Parathyroid adenoma (tissue), 2 donors: Measurements from ENCODE around the gene MATN3.

Experiments used
- H2AFZ ChIP-seq: fragments of 300-600 bp; sonication (generic); one replicate; pipeline ENCODE4 v1.7.0; 2017; ENCODE audit warnings: antibody characterized with exemption, mild to moderate bottlenecking
- H3K27ac ChIP-seq: fragments of 300-600 bp; sonication (generic); one replicate; pipeline ENCODE4 v1.7.0; 2017
- H3K27me3 ChIP-seq: fragments of 300-600 bp; sonication (generic); one replicate; pipeline ENCODE4 v1.7.0; 2017; ENCODE audit warnings: low read length; ENCODE audit not compliant: control insufficient read depth, insufficient read depth
- H3K36me3 ChIP-seq: fragments of 300-600 bp; sonication (generic); one replicate; pipeline ENCODE4 v1.7.0; 2017; ENCODE audit warnings: low read length; ENCODE audit not compliant: control insufficient read depth, insufficient read depth
- H3K4me1 ChIP-seq: fragments of 300-600 bp; sonication (generic); one replicate; pipeline ENCODE4 v1.7.0; 2017; ENCODE audit warnings: control low read depth
- H3K4me2 ChIP-seq: fragments of 300-600 bp; sonication (generic); one replicate; pipeline ENCODE4 v1.7.0; 2017; ENCODE audit warnings: low read length
- H3K4me3 ChIP-seq: fragments of 300-600 bp; sonication (generic); one replicate; pipeline ENCODE4 v1.7.0; 2017; ENCODE audit warnings: low read depth, low read length
- H3K79me2 ChIP-seq: fragments of 300-600 bp; sonication (generic); one replicate; pipeline ENCODE4 v1.7.0; 2017; ENCODE audit warnings: control low read depth
- H3K9ac ChIP-seq: fragments of 300-600 bp; sonication (generic); one replicate; pipeline ENCODE4 v1.7.0; 2017; ENCODE audit warnings: mild to moderate bottlenecking
- H3K9me3 ChIP-seq: fragments of 300-600 bp; sonication (generic); one replicate; pipeline ENCODE4 v1.7.0; 2017; ENCODE audit warnings: low read length; ENCODE audit not compliant: control insufficient read depth
- CTCF ChIP-seq: fragments of 300-600 bp; sonication (generic); IDR thresholded peaks from one replicate; pipeline ENCODE4 v1.7.0; 2017; ENCODE audit warnings: antibody characterized with exemption, mild to moderate bottlenecking
- donor health status: primary hyperparathyroidism.

MATN3 gene

GRCh38 chr2:20030224-20030623, 17.8 kb upstream of the MATN3 start:
- no peak for TF ChIP-seq CTCF
- H3K4me3 ChIP-seq = no peak overlapping the region
- H3K4me1 ChIP-seq = no peaks in the 10 kb centered on the region
- H3K9ac ChIP-seq = no peak overlapping the region
- H3K36me3 ChIP-seq = no peaks in the 10 kb centered on the region
- no peaks in the 10 kb centered on the region for H3K9me3 ChIP-seq
- no peaks in the 10 kb centered on the region for H3K27me3 ChIP-seq
- no peaks in the 10 kb centered on the region for H3K79me2 ChIP-seq
- no peak overlapping the region for H3K4me2 ChIP-seq
- H3K27ac ChIP-seq = no peak overlapping the region
- H2AFZ ChIP-seq = no peak overlapping the region

DNA sequence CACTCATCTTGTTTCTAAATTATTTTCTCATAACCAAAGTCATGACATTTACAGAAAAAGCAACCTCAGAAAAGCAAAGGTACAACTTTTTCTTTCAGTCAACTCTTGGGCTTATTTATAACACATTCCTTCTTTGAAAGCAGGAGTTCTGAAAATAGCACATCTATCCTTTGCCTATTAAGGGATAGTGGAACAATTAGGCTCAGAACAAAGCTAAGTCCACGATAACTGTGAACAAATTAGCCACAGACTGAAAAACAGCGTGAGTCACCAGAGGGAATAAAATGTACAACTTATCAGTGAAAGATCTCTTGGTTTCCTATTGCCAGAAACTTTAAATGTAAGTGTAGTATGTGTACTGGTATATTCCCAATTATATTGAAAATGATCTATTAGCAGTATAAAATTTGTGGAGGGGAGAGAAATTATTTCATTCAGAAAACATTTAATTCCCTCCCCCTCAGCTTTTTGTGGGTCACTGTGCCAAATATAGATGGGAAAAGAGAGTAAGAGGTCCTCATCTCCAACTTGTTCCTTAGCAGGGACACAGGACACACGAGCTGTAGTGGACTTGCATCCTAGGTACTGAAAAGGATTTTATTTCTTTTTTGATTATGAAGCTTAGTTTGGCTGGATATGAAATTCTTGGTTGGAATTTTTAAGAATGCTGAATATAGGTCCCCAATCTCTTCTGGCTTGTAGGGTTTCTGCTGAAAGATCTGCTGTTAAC, 15.4 kb upstream of the MATN3 start:
- Histone ChIP-seq H3K36me3 (no peaks in the 10 kb centered on the region), H3K9ac (no peak overlapping the region), H3K4me3 (no peak overlapping the region), H3K4me1 (no peaks in the 10 kb centered on the region), H3K27ac (no peak overlapping the region), H3K4me2 (no peak overlapping the region), H2AFZ (no peak overlapping the region), H3K27me3 (no peaks in the 10 kb centered on the region), H3K79me2 (no peaks in the 10 kb centered on the region), H3K9me3 (no peaks in the 10 kb centered on the region)
- no peak for TF ChIP-seq CTCF

GRCh38 chr2:20027260-20027677, 14.8 kb upstream of the MATN3 start:
- H3K27me3 ChIP-seq = no peaks in the 10 kb centered on the region
- H3K79me2 ChIP-seq = no peaks in the 10 kb centered on the region
- no peak overlapping the region for H3K4me3 ChIP-seq
- H2AFZ ChIP-seq = no peak overlapping the region
- no peaks in the 10 kb centered on the region for H3K36me3 ChIP-seq
- H3K27ac ChIP-seq = no peak overlapping the region
- no peak overlapping the region for H3K4me2 ChIP-seq
- no peak overlapping the region for H3K9ac ChIP-seq
- H3K9me3 ChIP-seq = no peaks in the 10 kb centered on the region
- TF ChIP-seq CTCF = no peak
- H3K4me1 ChIP-seq = no peaks in the 10 kb centered on the region

GRCh38 chr2:20025065-20025786, 12.8 kb upstream of the MATN3 start:
- no peak overlapping the region for H3K9ac ChIP-seq
- no peaks in the 10 kb centered on the region for H3K27me3 ChIP-seq
- no peaks in the 10 kb centered on the region for H3K79me2 ChIP-seq
- no peak overlapping the region for H3K4me2 ChIP-seq
- no peaks in the 10 kb centered on the region for H3K36me3 ChIP-seq
- no peak overlapping the region for H2AFZ ChIP-seq
- H3K9me3 ChIP-seq = no peaks in the 10 kb centered on the region
- no peak overlapping the region for H3K27ac ChIP-seq
- H3K4me1 ChIP-seq = no peaks in the 10 kb centered on the region
- no peak overlapping the region for H3K4me3 ChIP-seq
- TF ChIP-seq CTCF = no peak

DNA sequence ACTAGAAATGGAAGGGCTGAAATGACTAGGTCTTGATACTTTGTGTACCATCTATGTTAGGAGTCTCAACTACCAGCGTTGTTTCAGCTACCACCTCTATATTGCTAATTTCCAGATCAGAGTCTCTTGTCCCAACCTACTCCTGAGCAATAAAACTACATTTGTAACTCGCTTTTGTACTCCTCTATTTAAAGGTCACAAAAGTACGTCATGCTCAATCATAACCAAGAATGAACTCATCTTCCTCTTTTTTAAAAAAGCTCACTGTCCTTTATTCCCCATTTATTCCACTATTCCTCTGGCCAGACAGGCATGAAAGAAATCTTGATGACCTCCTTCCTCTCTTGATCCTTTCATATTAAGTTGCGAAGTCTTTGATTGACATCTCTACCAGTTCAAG, 11.2 kb upstream of the MATN3 start:
- Histone ChIP-seq H3K4me3 (no peak overlapping the region), H2AFZ (no peak overlapping the region), H3K79me2 (no peaks in the 10 kb centered on the region), H3K36me3 (no peaks in the 10 kb centered on the region), H3K4me2 (no peak overlapping the region), H3K4me1 (no peaks in the 10 kb centered on the region), H3K27ac (no peak overlapping the region), H3K9me3 (no peaks in the 10 kb centered on the region), H3K9ac (no peak overlapping the region), H3K27me3 (no peaks in the 10 kb centered on the region)
- no peak for TF ChIP-seq CTCF
